ENCODE measurements around the gene ZSWIM9.

- TF ChIP-seq, protein P1, sequence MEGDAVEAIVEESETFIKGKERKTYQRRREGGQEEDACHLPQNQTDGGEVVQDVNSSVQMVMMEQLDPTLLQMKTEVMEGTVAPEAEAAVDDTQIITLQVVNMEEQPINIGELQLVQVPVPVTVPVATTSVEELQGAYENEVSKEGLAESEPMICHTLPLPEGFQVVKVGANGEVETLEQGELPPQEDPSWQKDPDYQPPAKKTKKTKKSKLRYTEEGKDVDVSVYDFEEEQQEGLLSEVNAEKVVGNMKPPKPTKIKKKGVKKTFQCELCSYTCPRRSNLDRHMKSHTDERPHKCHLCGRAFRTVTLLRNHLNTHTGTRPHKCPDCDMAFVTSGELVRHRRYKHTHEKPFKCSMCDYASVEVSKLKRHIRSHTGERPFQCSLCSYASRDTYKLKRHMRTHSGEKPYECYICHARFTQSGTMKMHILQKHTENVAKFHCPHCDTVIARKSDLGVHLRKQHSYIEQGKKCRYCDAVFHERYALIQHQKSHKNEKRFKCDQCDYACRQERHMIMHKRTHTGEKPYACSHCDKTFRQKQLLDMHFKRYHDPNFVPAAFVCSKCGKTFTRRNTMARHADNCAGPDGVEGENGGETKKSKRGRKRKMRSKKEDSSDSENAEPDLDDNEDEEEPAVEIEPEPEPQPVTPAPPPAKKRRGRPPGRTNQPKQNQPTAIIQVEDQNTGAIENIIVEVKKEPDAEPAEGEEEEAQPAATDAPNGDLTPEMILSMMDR (IDR thresholded peaks at IDR 0.05), result no peak
- no peak for TF ChIP-seq POLR2A (IDR thresholded peaks at IDR 0.05)
Measured at GRCh38 chr19:48196933-48197665, 26.6 kb downstream of the ZSWIM9 start.
